ENCODE results near the gene SCAMP3. TPM values are rescaled to one million over a fixed set of nuclear protein-coding genes. Genes with fewer than 3 reads are reported as not detected.

Gene SCAMP3
- polyA plus RNA-seq, 1 donor from 2014 or later = 34.6 TPM

DNA sequence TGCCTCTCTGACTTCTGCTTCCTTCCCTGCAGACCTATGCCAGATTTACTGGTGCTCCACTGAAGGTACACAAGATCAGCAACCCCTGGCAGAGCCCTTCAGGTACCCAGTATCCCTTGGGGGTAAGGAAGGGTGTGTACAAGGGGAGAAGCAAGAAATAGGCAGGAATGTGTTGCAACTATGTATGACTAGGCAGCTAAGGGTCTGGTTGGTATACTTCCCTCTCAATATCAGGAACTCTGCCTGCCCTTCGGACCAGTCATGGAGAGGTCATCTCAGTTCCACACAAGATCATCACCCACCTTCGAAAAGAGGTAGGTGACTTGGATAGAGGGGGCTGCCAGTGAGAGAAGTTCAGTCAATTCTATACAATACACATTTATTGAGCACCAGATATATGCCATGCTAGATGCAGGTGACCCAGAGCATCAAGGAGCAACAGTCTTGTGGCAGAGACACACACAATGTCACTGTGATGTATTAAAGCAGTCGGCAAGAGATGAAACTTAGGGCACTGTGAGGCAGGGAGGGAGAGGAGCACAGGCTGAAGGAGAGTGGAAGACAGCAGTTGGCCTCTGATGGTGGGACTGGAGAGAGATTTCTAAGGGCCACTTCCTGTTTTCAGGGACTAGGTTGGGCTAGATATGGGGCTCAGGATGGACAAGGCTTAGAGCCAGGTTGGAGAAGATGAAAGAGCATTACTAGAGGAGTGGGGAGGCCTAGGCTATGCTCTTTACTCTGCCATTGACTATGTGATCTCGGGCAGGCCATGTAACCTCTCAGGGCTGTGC lies 51.7 kb downstream of the SCAMP3 start:
- Histone ChIP-seq H3F3A (ENCODE audit: insufficient read depth, low read length, poor library complexity, severe bottlenecking) (peaks cover 6% of the 10 kb centered on the region), H3K27me3 (ENCODE audit: insufficient read depth, low read depth, low read length) (no peaks in the 10 kb centered on the region), H3K36me3 (ENCODE audit: insufficient read depth, low read length) (no peaks in the 10 kb centered on the region), H3K79me2 (replicated peaks; ENCODE audit: insufficient read depth, low read length) (peaks cover 14% of the 10 kb centered on the region), H3K9me2 (ENCODE audit: insufficient read depth, low read length) (no peaks in the 10 kb centered on the region), H3K9ac (ENCODE audit: low read length) (no peak overlapping the region), H3K27ac (ENCODE audit: low read length) (no peak overlapping the region), H3K4me3 (ENCODE audit: low read length) (no peak overlapping the region), H3K9me3 (ENCODE audit: low read length) (no peaks in the 10 kb centered on the region), H2AFZ (ENCODE audit: low read depth, low read length) (no peak overlapping the region), H4K20me1 (ENCODE audit: insufficient read depth) (no peaks in the 10 kb centered on the region), H3K4me2 (ENCODE audit: low read length) (no peak overlapping the region)
- no peak for TF ChIP-seq RAD21 (conservative IDR thresholded peaks at IDR 0.05)
- no peak for TF ChIP-seq SMC3 (conservative IDR thresholded peaks at IDR 0.05; ENCODE audit: poor library complexity)

DNA sequence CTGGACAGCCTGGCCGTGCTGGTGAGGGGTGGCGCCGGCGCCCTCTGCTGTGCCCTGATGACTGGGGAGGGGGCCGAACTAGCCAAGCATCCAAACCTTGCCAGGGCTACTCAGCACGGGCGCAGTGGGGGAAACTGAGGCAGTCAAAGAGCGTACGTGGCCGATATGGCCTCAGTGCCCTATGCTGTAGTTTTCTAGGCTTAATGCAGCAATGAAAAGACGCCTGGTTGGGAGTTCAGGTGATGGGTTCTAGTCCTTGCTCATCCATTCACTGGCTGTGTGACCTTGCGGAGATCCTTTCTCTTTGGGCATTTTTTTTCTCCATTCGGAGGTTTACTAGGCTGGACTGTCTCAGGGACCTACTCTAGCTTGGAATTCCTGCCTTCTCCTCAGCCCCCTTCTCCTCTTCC lies 52.8 kb downstream of the SCAMP3 start:
- Histone ChIP-seq H3K4me3 (ENCODE audit: low read length) (peak overlapping the region; percentile 91), H3K27ac (ENCODE audit: low read length) (peak overlapping the region; percentile 100), H3K27me3 (ENCODE audit: insufficient read depth, low read depth, low read length) (no peaks in the 10 kb centered on the region), H3K9ac (ENCODE audit: low read length) (peak overlapping the region; percentile 100), H3K36me3 (ENCODE audit: insufficient read depth, low read length) (no peaks in the 10 kb centered on the region), H3F3A (ENCODE audit: insufficient read depth, low read length, poor library complexity, severe bottlenecking) (peaks cover 6% of the 10 kb centered on the region), H2AFZ (ENCODE audit: low read depth, low read length) (peak overlapping the region; percentile 47), H4K20me1 (ENCODE audit: insufficient read depth) (no peaks in the 10 kb centered on the region), H3K9me2 (ENCODE audit: insufficient read depth, low read length) (no peaks in the 10 kb centered on the region), H3K79me2 (replicated peaks; ENCODE audit: insufficient read depth, low read length) (peaks cover 24% of the 10 kb centered on the region), H3K4me2 (ENCODE audit: low read length) (peak overlapping the region; percentile 90), H3K9me3 (ENCODE audit: low read length) (no peaks in the 10 kb centered on the region)
- TF ChIP-seq POLR2AphosphoS5 (IDR thresholded peaks at IDR 0.05) (peak; percentile 3), MXI1 (conservative IDR thresholded peaks at IDR 0.05; ENCODE audit: poor library complexity, severe bottlenecking) (no peak)
- TF ChIP-seq, protein P1, sequence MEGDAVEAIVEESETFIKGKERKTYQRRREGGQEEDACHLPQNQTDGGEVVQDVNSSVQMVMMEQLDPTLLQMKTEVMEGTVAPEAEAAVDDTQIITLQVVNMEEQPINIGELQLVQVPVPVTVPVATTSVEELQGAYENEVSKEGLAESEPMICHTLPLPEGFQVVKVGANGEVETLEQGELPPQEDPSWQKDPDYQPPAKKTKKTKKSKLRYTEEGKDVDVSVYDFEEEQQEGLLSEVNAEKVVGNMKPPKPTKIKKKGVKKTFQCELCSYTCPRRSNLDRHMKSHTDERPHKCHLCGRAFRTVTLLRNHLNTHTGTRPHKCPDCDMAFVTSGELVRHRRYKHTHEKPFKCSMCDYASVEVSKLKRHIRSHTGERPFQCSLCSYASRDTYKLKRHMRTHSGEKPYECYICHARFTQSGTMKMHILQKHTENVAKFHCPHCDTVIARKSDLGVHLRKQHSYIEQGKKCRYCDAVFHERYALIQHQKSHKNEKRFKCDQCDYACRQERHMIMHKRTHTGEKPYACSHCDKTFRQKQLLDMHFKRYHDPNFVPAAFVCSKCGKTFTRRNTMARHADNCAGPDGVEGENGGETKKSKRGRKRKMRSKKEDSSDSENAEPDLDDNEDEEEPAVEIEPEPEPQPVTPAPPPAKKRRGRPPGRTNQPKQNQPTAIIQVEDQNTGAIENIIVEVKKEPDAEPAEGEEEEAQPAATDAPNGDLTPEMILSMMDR (IDR thresholded peaks at IDR 0.05; ENCODE audit: poor library complexity, severe bottlenecking) = no peak

DNA sequence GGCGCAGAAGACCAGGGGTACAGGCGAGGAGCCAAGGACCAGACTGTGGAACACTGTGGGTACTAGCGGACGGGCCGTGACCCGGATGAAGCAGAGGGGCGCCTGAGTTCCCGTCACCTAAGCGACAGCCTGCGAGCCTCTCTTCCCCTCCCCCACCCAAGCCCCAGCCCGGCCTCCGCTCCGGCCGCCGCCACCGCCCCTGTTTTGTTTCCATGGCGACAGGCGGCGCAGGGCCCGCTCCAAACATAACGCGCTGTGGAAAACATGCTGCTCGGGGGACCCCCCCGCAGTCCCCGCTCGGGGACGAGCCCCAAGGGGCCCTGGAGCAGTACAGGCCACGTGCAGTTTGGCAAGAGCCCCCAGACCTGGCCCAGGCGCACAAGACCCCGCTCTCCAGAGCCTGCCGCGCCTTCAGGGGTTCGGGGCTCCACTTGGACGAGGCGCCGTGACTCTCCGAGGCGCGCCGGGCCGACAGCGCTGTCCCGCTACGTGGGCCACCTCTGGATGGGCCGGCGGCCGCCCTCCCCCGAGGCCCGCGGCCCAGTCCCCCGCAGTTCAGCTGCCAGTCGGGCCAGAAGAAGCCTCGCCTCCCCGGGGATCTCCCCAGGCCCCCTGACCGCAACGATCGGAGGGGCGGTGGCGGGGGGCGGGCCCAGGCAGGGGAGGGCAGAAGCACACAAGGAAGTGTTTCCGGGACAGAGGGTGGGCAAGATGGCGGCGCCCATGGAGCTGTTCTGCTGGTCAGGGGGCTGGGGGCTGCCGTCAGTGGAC lies 53.4 kb downstream of the SCAMP3 start, which contains the start of gene MTX1:
Gene MTX1, plus strand, starts transcription at position 155 of the 771 bp plus-strand sequence. Its CDS starts 110 bp downstream, at position 265.
- Histone ChIP-seq H3K9me3 (ENCODE audit: low read length) (no peaks in the 10 kb centered on the region), H4K20me1 (ENCODE audit: insufficient read depth) (no peaks in the 10 kb centered on the region), H3K4me2 (ENCODE audit: low read length) (peak within 1 kb of the TSS; percentile 100), H3K9me2 (ENCODE audit: insufficient read depth, low read length) (no peaks in the 10 kb centered on the region), H3K79me2 (replicated peaks; ENCODE audit: insufficient read depth, low read length) (peaks cover 24% of the 10 kb centered on the region), H3K27me3 (ENCODE audit: insufficient read depth, low read depth, low read length) (no peaks in the 10 kb centered on the region), H3K4me3 (ENCODE audit: low read length) (peak within 1 kb of the TSS; percentile 91), H3K36me3 (ENCODE audit: insufficient read depth, low read length) (no peaks in the 10 kb centered on the region), H2AFZ (ENCODE audit: low read depth, low read length) (peak within 1 kb of the TSS; percentile 59), H3F3A (ENCODE audit: insufficient read depth, low read length, poor library complexity, severe bottlenecking) (peaks cover 6% of the 10 kb centered on the region), H3K27ac (ENCODE audit: low read length) (peak within 1 kb of the TSS; percentile 100), H3K9ac (ENCODE audit: low read length) (peak within 1 kb of the TSS; percentile 100)
- TF ChIP-seq, protein P2, sequence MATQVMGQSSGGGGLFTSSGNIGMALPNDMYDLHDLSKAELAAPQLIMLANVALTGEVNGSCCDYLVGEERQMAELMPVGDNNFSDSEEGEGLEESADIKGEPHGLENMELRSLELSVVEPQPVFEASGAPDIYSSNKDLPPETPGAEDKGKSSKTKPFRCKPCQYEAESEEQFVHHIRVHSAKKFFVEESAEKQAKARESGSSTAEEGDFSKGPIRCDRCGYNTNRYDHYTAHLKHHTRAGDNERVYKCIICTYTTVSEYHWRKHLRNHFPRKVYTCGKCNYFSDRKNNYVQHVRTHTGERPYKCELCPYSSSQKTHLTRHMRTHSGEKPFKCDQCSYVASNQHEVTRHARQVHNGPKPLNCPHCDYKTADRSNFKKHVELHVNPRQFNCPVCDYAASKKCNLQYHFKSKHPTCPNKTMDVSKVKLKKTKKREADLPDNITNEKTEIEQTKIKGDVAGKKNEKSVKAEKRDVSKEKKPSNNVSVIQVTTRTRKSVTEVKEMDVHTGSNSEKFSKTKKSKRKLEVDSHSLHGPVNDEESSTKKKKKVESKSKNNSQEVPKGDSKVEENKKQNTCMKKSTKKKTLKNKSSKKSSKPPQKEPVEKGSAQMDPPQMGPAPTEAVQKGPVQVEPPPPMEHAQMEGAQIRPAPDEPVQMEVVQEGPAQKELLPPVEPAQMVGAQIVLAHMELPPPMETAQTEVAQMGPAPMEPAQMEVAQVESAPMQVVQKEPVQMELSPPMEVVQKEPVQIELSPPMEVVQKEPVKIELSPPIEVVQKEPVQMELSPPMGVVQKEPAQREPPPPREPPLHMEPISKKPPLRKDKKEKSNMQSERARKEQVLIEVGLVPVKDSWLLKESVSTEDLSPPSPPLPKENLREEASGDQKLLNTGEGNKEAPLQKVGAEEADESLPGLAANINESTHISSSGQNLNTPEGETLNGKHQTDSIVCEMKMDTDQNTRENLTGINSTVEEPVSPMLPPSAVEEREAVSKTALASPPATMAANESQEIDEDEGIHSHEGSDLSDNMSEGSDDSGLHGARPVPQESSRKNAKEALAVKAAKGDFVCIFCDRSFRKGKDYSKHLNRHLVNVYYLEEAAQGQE (IDR thresholded peaks at IDR 0.05; ENCODE audit: borderline replicate concordance) = no peak
- TF ChIP-seq TAF1 (IDR thresholded peaks at IDR 0.05; ENCODE audit: low read depth) (peak; percentile 25), SMC3 (conservative IDR thresholded peaks at IDR 0.05; ENCODE audit: poor library complexity) (no peak), POLR2AphosphoS5 (IDR thresholded peaks at IDR 0.05) (peak; percentile 87), EZH2 (IDR thresholded peaks at IDR 0.05; ENCODE audit: borderline replicate concordance, insufficient read depth, low read length, poor library complexity, severe bottlenecking) (no peak), RAD21 (conservative IDR thresholded peaks at IDR 0.05) (no peak), MXI1 (conservative IDR thresholded peaks at IDR 0.05; ENCODE audit: poor library complexity, severe bottlenecking) (peak; percentile 90), EP300 (conservative IDR thresholded peaks at IDR 0.05; ENCODE audit: poor library complexity, severe bottlenecking) (no peak)
- TF ChIP-seq, protein P1 (IDR thresholded peaks at IDR 0.05; ENCODE audit: poor library complexity, severe bottlenecking) = no peak
